GM12878 (cell line): Measurements from ENCODE around the gene RADIL. TPM values are rescaled to one million over a fixed set of nuclear protein-coding genes. Genes with fewer than 3 reads are reported as not detected.

Experiments used
- ATAC-seq: fragments of 200-7000 bp; cut with Tn5 transposase; 3 replicates; pipeline ENCODE4 v1.9.1; 2020; ENCODE audit warnings: mild to moderate bottlenecking, moderate library complexity
- BruUV-seq: library from RNA; stranded (reverse); fragments of 400-500 nt; replicated peaks from 2 replicates; lab custom pipeline; 2021; lab: Mats Ljungman, UMichigan
- CTCF ChIA-PET: fragments of 300-600 bp; sonication (Branson Sonifier 250); formaldehyde crosslinking; extraction: SDS; loops from one replicate; lab custom pipeline; 2021; ENCODE audit warnings: inconsistent platforms; lab: Yijun Ruan, JAX
- POLR2A ChIA-PET: fragments of 350-600 bp; formaldehyde crosslinking; extraction: SDS; loops from one replicate; lab custom pipeline; 2021; ENCODE audit warnings: inconsistent platforms; lab: Charles Lee
- RAD21 ChIA-PET: fragments of 300-600 bp; sonication (Branson Sonifier 250); formaldehyde crosslinking; loops from one replicate; lab custom pipeline; 2023; ENCODE audit warnings: antibody characterized with exemption; ENCODE audit not compliant: unreplicated experiment; lab: Charles Lee
- SMC1A ChIA-PET: fragments of 300-600 bp; sonication (Branson Sonifier 250); formaldehyde crosslinking; loops from one replicate; lab custom pipeline; 2023; ENCODE audit not compliant: unreplicated experiment, uncharacterized antibody; lab: Charles Lee
- DNase-seq: peaks from one replicate; pipeline ENCODE4 v3.0.0-alpha.2; 2011; ENCODE audit warnings: low read depth, low spot score
- FAIRE-seq: peaks from 3 replicates; lab custom pipeline; 2011; peaks lifted over from hg19 to GRCh38; lab: Jason Lieb, UNC
- H2AFZ ChIP-seq: 2 replicates; pipeline ENCODE4 v1.6.0; 2011; ENCODE audit warnings: low read depth, low read length, control low read depth; ENCODE audit not compliant: control insufficient read depth
- H3K27ac ChIP-seq: 2 replicates; pipeline ENCODE4 v1.5.1; 2011; ENCODE audit warnings: control low read depth; ENCODE audit not compliant: control insufficient read depth, insufficient read depth
- H3K27me3 ChIP-seq, 2 experiments: replicated peaks in 1 of 2; 2 replicates each; pipeline versions ENCODE4 v1.6.0 to v1.6.1; 2011; ENCODE audit warnings: low read length in 1 of 2; ENCODE audit not compliant: control insufficient read depth in 2 of 2, insufficient read depth in 2 of 2
- H3K36me3 ChIP-seq, 2 experiments: 2 replicates each; pipeline ENCODE4 v1.5.1; 2011; ENCODE audit warnings: low read length in 1 of 2; ENCODE audit not compliant: control insufficient read depth in 2 of 2, insufficient read depth in 2 of 2
- H3K4me1 ChIP-seq: 2 replicates; pipeline ENCODE4 v1.6.1; 2011; ENCODE audit warnings: mild to moderate bottlenecking, low read length, moderate library complexity, mixed read lengths; ENCODE audit not compliant: control insufficient read depth, insufficient read depth
- H3K4me2 ChIP-seq: 2 replicates; pipeline ENCODE4 v1.6.0; 2011; ENCODE audit warnings: control low read depth; ENCODE audit not compliant: control insufficient read depth, insufficient read depth
- H3K4me3 ChIP-seq: fragments of 200-600 bp; sonication (generic); 2 replicates; pipeline ENCODE4 v1.5.1; 2016
- H3K79me2 ChIP-seq: 2 replicates; pipeline ENCODE4 v1.6.0; 2011; ENCODE audit warnings: low read length; ENCODE audit not compliant: control insufficient read depth, insufficient read depth
- H3K9ac ChIP-seq: 2 replicates; pipeline ENCODE4 v1.8.0; 2011; ENCODE audit warnings: low read length, control low read depth, mixed read lengths; ENCODE audit not compliant: control insufficient read depth, insufficient read depth
- H3K9me3 ChIP-seq: replicated peaks from 3 replicates; pipeline ENCODE4 v1.5.1; 2011; ENCODE audit warnings: mild to moderate bottlenecking, low read length; ENCODE audit not compliant: control insufficient read depth, insufficient read depth
- H4K20me1 ChIP-seq: 2 replicates; pipeline ENCODE4 v1.6.0; 2011; ENCODE audit not compliant: control insufficient read depth, insufficient read depth
- ATF7 ChIP-seq: fragments of 450-650 bp; IDR thresholded peaks from 2 replicates; pipeline ENCODE4 v1.6.1; 2016; ENCODE audit warnings: low read depth, mild to moderate bottlenecking
- CEBPZ ChIP-seq: fragments of 150-350 bp; IDR thresholded peaks from 2 replicates; pipeline ENCODE4 v1.6.1; 2016; ENCODE audit warnings: low read depth, low read length
- FOXK2 ChIP-seq: fragments of 450-650 bp; IDR thresholded peaks from 2 replicates; pipeline ENCODE4 v1.6.1; 2017; ENCODE audit warnings: mild to moderate bottlenecking, moderate library complexity
- GATAD2B ChIP-seq: fragments of 450-650 bp; conservative IDR thresholded peaks from 2 replicates; pipeline ENCODE4 v1.6.1; 2017; ENCODE audit warnings: low read depth, mild to moderate bottlenecking, moderate library complexity
- MTA2 ChIP-seq: fragments of 450-650 bp; IDR thresholded peaks from 2 replicates; pipeline ENCODE4 v1.6.1; 2016; ENCODE audit warnings: low read depth, mild to moderate bottlenecking, moderate library complexity
- MYB ChIP-seq: fragments of 150-350 bp; IDR thresholded peaks from 2 replicates; pipeline ENCODE4 v1.6.1; 2014; ENCODE audit warnings: mild to moderate bottlenecking, low read depth, low read length, borderline replicate concordance
- NFYB ChIP-seq: IDR thresholded peaks from 2 replicates; pipeline ENCODE4 v1.6.1; 2011; ENCODE audit warnings: low read depth, mild to moderate bottlenecking, low read length, improper control_type of control experiment, moderate library complexity; ENCODE audit not compliant: insufficient read depth
- RCOR1 ChIP-seq: conservative IDR thresholded peaks from 2 replicates; pipeline ENCODE4 v1.6.1; 2012; ENCODE audit warnings: low read depth, low read length, improper control_type of control experiment
- RFX5 ChIP-seq: IDR thresholded peaks from 2 replicates; pipeline ENCODE4 v1.6.1; 2011; ENCODE audit warnings: low read depth, low read length, improper control_type of control experiment
- SPI1 ChIP-seq: IDR thresholded peaks from 2 replicates; pipeline ENCODE4 v1.6.1; 2011; ENCODE audit warnings: low read depth, mild to moderate bottlenecking, low read length, moderate library complexity, borderline replicate concordance; ENCODE audit not compliant: insufficient read depth
- TAF1 ChIP-seq: IDR thresholded peaks from 2 replicates; pipeline ENCODE4 v1.6.1; 2011; ENCODE audit warnings: mild to moderate bottlenecking, low read depth, low read length, borderline replicate concordance
- ZNF384 ChIP-seq: IDR thresholded peaks from 2 replicates; pipeline ENCODE4 v1.6.1; 2012; ENCODE audit warnings: low read depth, mild to moderate bottlenecking, low read length, improper control_type of control experiment, borderline replicate concordance
- WGBS: methylation state at CpG from one replicate; pipeline ENCODE4 v1.1.6; 2016; ENCODE audit warnings: low lambda C conversion rate; ENCODE audit not compliant: insufficient replicate concordance, insufficient coverage; ENCODE audit errors: missing lambda C conversion rate; 5-methylcytosine and 5-hydroxymethylcytosine counted together
- in situ Hi-C: fragments of 300-500 bp; cut with MboI; formaldehyde crosslinking; loops from 9 replicates; pipeline ENCODE4 v1.14.3; 2018; ENCODE audit warnings: mixed read lengths
- intact Hi-C: fragments of 100-400 bp; cut with micrococcal nuclease; formaldehyde crosslinking; loops from one replicate; pipeline ENCODE4 v1.14.2; 2022; ENCODE audit not compliant: unreplicated experiment
- polyA plus RNA-seq, 11 experiments: library from polyadenylated mRNA; depleted of rRNA in 4 of 11; unstranded in 6 of 11; stranded (reverse) in 5 of 11; fragments of >200 nt; fragmentation: Nextera tagmentation in 4 of 11; fragmentation: Illumina TruSeq in 1 of 11; extraction: Ambion mirVana in 4 of 11; extraction: Trizol in 1 of 11; gene quantifications; 1 replicate in 1 of 11; 2 replicates in 10 of 11; pipeline versions ENCODE4 v1.2.1 to v1.2.3, GENCODE V29; 2011 to 2016; ENCODE audit warnings: inconsistent platforms in 2 of 11, missing spikeins in 2 of 11, low read depth in 1 of 11
- total RNA-seq, 4 experiments: library from RNA; depleted of rRNA in 3 of 4; stranded (reverse); fragments of >200 nt in 3 of 4; fragmentation: Illumina TruSeq in 1 of 4; extraction: Trizol in 1 of 4; gene quantifications; 2 replicates each; pipeline versions ENCODE4 v1.2.1 to v1.2.3, GENCODE V29; 2013 to 2021
- TF ChIP-seq, protein P1 (sequence below): fragments of 450-650 bp; IDR thresholded peaks from 2 replicates; pipeline ENCODE4 v1.6.1; 2017; ENCODE audit warnings: mild to moderate bottlenecking, low read depth, inconsistent platforms; ENCODE audit not compliant: poor library complexity, severe bottlenecking
- TF ChIP-seq, protein P2 (sequence below): IDR thresholded peaks from 2 replicates; pipeline ENCODE4 v1.6.1; 2012; ENCODE audit warnings: low read length, inconsistent platforms

RADIL gene
- total and polyA plus RNA-seq, 10 of the 15 experiments (the other 5 are each of a cell fraction or from before 2014, with no cell fraction given), result 0.05 to 0.06 TPM; not detected in 8

DNA sequence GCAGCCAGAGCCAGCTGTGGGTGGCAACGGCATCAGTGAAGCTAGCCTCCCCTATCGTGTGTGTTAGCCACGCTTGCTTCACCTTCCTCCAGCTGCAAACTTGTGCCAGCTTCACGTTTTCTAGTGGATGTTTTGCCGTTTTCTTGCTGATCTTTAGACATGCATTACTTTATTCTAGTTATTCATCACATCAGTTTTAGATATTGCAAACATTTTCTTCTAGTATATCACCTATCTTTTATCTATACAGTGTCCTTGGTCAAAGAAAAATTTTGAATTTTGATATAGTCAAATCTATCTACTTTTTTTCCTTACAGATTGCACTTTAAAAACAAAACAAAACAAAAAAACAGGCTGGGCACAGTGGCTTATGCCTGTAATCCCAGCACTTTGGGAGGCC, 15.0 kb downstream of the RADIL start (continued):
- TF ChIP-seq MYB (no peak), FOXK2 (no peak)

GRCh38 chr7:4866528-4867496, 16.7 kb downstream of the RADIL start:
- Histone ChIP-seq H2AFZ (no peak overlapping the region), H3K36me3 (no peaks in the 10 kb centered on the region), H3K9me3 (no peaks in the 10 kb centered on the region; the same call in 2 of the 3 replicates), H3K4me3 (no peak overlapping the region), H4K20me1 (no peaks in the 10 kb centered on the region), H3K9ac (no peak overlapping the region), H3K4me2 (no peak overlapping the region), H3K4me1 (no peaks in the 10 kb centered on the region), H3K79me2 (no peaks in the 10 kb centered on the region), H3K27me3 (no peaks in the 10 kb centered on the region; a peak in 1 of 4 replicates), H3K27ac (no peak overlapping the region)
- DNase-seq, result no peak
- WGBS, result 14% methylated on average over 9 of the region's 9 CpGs
- BruUV-seq, result no TSS peak
- ChIA-PET SMC1A (no interaction called here), CTCF (no interaction called here), RAD21 (no interaction called here), POLR2A (no interaction called here)
- no peak for ATAC-seq
- no peak for FAIRE-seq
- in situ Hi-C loops, result no loop called here
- intact Hi-C loops, result no loop called here
- TF ChIP-seq RFX5 (no peak), CEBPZ (no peak), GATAD2B (no peak), TAF1 (no peak), SPI1 (no peak), RCOR1 (no peak), NFYB (no peak), ZNF384 (no peak), MTA2 (no peak), ATF7 (no peak)
- TF ChIP-seq, protein P1, sequence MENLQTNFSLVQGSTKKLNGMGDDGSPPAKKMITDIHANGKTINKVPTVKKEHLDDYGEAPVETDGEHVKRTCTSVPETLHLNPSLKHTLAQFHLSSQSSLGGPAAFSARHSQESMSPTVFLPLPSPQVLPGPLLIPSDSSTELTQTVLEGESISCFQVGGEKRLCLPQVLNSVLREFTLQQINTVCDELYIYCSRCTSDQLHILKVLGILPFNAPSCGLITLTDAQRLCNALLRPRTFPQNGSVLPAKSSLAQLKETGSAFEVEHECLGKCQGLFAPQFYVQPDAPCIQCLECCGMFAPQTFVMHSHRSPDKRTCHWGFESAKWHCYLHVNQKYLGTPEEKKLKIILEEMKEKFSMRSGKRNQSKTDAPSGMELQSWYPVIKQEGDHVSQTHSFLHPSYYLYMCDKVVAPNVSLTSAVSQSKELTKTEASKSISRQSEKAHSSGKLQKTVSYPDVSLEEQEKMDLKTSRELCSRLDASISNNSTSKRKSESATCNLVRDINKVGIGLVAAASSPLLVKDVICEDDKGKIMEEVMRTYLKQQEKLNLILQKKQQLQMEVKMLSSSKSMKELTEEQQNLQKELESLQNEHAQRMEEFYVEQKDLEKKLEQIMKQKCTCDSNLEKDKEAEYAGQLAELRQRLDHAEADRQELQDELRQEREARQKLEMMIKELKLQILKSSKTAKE, result no peak
- TF ChIP-seq, protein P2, sequence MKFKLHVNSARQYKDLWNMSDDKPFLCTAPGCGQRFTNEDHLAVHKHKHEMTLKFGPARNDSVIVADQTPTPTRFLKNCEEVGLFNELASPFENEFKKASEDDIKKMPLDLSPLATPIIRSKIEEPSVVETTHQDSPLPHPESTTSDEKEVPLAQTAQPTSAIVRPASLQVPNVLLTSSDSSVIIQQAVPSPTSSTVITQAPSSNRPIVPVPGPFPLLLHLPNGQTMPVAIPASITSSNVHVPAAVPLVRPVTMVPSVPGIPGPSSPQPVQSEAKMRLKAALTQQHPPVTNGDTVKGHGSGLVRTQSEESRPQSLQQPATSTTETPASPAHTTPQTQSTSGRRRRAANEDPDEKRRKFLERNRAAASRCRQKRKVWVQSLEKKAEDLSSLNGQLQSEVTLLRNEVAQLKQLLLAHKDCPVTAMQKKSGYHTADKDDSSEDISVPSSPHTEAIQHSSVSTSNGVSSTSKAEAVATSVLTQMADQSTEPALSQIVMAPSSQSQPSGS, result no peak
